Measurements from ENCODE around the gene HOXA7. TPM values are rescaled to one million over a fixed set of nuclear protein-coding genes. Genes with fewer than 3 reads are reported as not detected.

HOXA7 gene
- total and polyA plus RNA-seq, 2 donors (not counting 1 experiment from before 2014, with no cell fraction given): 0.37 TPM; not detected in 1

GRCh38 chr7:27180431-27181420, 24.3 kb upstream of the HOXA7 start:
- H2AFZ ChIP-seq (ENCODE audit: insufficient read depth, low read depth, low read length, poor library complexity, severe bottlenecking): no peak overlapping the region
- H3K27ac ChIP-seq (ENCODE audit: low read length in 2 of 2): no peak overlapping the region
- peaks cover 63% of the 10 kb centered on the region for H3K27me3 Mint-ChIP-seq
- H3K9me3 ChIP-seq (ENCODE audit: control extremely low read depth in 1 of 3, control insufficient read depth in 2 of 3, insufficient read depth in 1 of 3, low read length in 2 of 3): peaks cover 0 to 53% (median 3%) of the 10 kb centered on the region in 3 donors
- H3K4me1 ChIP-seq (ENCODE audit: control insufficient read depth in 2 of 2, insufficient read depth in 2 of 2, low read length in 2 of 2): peaks cover 33 to 43% of the 10 kb centered on the region in 2 donors
- no peak overlapping the region for H3K27ac Mint-ChIP-seq
- no peak for TF ChIP-seq EZH2 (IDR thresholded peaks at IDR 0.05; ENCODE audit: borderline replicate concordance, insufficient read depth, low read depth, low read length, poor library complexity, severe bottlenecking)
- no peak for TF ChIP-seq CTCF (IDR thresholded peaks at IDR 0.05)
- ATAC-seq (ENCODE audit: low read depth): no peak
- peaks cover 0 to 94% (median 77%) of the 10 kb centered on the region in 4 experiments for H3K27me3 ChIP-seq (replicated peaks in 1 of 4; ENCODE audit: control extremely low read depth in 1 of 4, control insufficient read depth in 3 of 4, insufficient read depth in 4 of 4, low read length in 3 of 4)
- no peak for DNase-seq
- H4K20me1 ChIP-seq (ENCODE audit: control insufficient read depth, insufficient read depth, low read length, poor library complexity, severe bottlenecking): no peaks in the 10 kb centered on the region
- no peak overlapping the region for H3K4me3 Mint-ChIP-seq
- WGBS (ENCODE audit: insufficient coverage): 88% methylated on average over 6 of the region's 12 CpGs
- no peak overlapping the region for H3K4me2 ChIP-seq (replicated peaks; ENCODE audit: low read depth, low read length, poor library complexity, severe bottlenecking)
- no peaks in the 10 kb centered on the region for H3K9me3 Mint-ChIP-seq (ENCODE audit: insufficient read depth)
- intact Hi-C loops (cut with micrococcal nuclease): no loop called here
- no peaks in the 10 kb centered on the region for H3K79me2 ChIP-seq (ENCODE audit: control insufficient read depth, insufficient read depth, low read length)
- H3K4me3 ChIP-seq (ENCODE audit: control extremely low read depth in 1 of 5, extremely low read depth in 1 of 5, insufficient read depth in 1 of 5, low read depth in 2 of 5, low read length in 4 of 5): no peak overlapping the region
- no peaks in the 10 kb centered on the region for H3K36me3 ChIP-seq (replicated peaks in 1 of 2; ENCODE audit: control extremely low read depth in 1 of 2, control insufficient read depth in 1 of 2, extremely low read depth in 1 of 2, insufficient read depth in 2 of 2, low read length in 1 of 2)
- peaks cover 22% of the 10 kb centered on the region for H3K4me1 Mint-ChIP-seq
- no peak overlapping the region for H3K9ac ChIP-seq (ENCODE audit: low read length)
- ChIA-PET POLR2A (interaction anchor here (0.5 kb wide), 1 partner anchor 1322 kb away, joined by 4 read pairs; no protein-coding TSS in a partner anchor), CTCF (interaction anchor here (0.6 to 2.7 kb wide), 10 partner anchors 8 to 1288 kb away, joined by 3 to 15 read pairs (median 4); no protein-coding TSS in a partner anchor)

Data from B cell (primary cell).